ENCODE data around the gene LAMA3.

LAMA3 gene

DNA sequence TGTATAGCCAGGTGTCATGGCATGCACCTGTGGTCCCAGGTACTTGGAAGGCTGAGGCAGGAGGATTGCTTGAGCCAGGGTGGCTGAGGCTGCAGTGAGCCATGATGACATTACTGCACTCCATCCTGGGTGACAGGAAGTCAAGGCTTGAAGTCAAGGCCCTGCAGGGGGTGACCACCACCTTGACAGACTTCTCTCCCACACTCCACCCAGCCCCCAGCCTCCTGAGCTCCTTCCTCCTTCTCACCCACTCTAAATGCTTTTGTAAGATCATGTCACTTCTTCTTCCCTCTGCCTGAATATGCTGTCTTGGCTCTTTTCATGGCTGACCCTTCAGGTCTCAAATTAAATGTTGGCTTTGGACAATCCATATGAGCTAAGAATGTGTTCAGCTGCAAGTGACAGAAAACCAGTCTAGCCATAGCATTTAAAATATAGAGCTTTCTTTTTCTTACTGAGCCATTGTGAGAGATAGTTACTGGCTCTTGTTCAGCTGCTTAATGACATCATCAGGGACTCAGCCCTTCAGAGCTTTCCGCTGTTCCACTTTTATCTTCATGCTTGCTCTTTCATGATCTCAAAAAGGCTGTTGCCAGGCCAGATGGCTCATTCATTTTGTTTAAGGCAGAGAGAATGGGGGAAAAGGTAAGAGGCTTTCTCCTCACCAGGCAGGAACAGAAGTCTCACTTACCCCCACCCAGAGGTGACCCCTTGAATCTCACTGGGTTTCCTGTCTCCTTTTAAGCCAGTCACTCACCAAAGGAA is 288.6 kb downstream of the LAMA3 start:
- no peak for DNase-seq

DNA sequence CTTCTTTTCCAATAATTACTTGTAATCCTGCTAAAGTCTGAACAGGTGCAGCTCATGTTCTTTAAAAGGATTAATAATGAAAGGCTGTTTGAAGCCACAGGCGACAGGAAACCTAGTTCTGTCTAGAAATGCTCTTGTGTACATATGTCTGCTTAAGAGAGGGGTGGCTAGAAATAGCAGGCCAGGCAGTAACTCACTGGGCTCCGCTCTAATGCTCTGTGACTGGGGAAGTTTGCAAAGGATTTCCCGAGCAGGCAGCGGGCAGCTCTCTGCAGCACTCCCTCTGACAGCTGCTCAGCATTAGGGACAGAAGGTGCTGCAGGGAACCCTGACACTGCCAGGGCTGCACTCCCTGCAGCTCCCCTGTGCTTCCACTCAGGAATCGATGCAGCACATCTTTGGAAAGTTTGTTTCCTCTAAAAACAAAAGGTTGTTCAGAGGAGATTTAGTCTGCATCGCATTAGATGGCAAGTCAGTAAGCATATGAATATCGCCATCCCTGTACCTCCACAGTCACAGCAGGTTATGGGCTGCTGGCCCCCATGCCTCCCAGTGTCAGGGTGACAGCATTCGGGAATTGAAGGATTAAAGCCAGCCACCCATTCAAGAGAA is 292.2 kb downstream of the LAMA3 start:
- no peak for DNase-seq

DNA sequence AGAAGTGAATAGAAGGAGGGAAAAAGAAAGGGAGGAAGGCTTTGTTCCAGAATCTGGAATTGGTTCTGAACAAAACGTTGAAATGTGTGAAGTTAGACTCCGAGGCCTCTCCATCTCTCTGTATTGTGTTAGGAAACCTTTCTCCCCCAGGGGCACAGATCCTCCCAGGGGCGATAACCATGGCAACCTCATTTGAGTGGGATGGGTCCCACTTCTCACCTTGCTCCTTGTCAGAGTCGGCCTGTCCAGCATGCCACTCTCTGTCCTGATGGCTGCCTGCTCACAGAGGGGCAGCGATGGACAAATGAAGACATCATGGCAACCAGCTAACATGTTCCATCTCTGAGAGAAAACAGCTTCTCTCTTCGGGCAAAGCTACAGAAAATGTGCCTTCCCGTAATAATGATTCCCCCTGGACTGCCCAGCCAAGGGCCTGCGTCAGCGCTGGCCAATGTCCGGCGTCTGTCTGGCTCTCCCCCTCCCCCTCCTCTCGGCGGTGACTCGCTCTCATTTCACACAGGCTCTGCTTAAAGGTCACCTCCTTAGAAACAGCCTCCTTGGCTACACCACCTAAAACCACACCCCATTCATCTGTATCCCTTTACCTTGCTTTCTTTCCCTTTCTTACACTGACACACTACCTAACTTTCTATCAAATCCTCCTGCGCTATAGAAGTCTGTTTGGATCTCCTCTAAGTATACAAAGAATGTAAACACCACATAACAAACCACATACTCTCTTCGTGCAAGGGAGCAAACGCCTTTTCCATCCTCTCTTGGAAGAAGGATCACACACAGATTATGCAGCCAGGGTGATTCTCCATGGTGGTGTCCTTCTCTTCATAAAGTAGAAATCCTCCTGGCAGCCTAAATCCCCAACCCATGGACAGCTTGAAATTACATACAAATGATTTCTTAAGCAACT is 293.2 kb downstream of the LAMA3 start:
- peak; percentile 12 for DNase-seq

DNA sequence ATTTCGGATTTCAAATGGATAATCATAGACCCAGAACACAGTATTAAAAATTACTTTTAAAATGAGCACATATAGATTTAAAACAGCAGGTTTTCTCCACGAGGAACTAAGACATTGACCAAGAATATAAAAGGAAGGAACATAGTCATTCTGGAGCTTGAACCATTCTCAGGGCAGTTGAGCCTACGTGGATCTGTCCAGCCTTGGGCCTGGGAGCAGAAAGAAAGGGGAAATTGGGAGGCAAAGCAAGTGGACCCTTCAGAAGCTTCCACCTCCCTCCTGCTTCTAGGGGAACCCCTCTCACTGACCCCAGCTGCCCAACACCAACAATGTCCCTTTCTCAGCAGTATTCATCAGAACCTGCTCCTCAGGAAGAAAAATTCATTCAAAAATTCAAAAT is 293.9 kb downstream of the LAMA3 start:
- DNase-seq, result no peak

DNA sequence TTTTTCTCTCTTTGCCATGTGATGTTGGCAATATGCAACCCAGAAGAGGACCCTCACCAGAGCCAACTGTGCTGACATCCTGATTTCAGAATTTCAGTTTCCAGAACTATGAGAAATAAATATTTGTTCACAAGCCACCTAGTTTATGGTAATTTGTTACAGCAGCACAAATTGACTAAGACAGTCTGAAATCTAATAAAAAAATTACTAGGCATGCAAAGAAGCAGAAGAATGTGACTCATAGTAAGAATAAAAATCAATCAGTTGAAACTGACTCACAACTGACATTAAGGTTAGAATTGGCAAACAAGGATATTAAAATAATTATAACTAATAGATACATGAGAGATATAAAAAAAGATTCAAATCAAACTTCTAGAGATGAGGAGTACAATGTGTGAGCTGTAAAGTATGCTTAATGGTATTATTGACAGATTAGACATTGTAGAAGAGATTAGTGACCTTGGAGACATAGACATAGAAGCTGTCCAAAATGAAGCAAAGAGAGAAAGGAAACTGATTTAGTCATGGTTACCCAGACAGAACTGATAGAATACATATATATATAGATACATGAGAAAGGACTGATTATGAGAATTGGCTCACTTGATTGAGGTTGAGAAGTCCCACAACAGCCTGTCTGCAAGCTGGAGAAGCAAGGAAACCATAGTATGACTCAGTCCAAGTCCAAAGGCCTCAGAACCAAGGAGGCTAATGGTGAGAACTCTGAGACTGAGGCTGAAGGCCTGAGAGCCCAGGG is 297.5 kb downstream of the LAMA3 start:
- DNase-seq, result no peak

DNA sequence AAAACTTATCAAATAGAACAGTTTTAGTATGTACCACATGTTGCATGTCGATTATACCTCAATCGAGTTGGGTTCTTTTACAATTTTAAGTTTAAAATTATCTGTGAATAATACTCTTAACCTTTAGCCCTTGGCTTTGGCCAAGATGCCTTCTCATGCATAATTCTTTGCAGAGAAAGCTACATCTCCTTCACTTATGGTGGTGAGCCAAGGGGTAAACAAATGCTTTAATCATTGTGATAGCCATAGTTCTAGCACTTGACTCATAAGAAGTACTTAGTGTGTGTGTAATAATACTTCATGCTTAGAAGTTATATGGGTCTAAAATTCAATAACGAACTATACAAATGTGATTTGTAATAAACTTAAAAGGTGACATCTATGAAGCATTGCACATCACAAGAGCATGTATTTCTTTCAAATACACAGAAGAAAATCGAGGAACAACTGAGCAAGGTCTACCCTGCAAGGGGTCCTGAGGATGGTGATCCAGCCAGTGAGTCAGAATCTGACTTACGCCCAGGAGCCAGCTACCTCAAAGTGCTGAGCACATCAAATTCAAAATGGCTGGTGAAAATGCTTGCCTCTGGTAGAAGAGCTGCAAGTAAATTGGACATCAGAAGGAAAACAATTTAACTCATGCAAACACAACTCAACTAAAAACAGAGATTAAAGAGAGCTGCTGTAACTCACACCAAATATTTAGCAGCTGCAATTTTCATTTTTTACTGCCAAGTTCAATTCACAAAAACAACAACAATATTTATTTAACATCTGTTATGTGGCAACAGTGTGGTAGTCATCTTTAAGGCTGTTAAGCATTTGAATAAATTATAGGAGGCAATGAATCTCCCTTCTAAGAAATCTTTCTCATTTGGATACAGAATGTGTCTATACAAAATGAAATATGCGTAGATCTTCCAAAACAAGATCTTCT is 301.5 kb downstream of the LAMA3 start:
- DNase-seq, result no peak

DNA sequence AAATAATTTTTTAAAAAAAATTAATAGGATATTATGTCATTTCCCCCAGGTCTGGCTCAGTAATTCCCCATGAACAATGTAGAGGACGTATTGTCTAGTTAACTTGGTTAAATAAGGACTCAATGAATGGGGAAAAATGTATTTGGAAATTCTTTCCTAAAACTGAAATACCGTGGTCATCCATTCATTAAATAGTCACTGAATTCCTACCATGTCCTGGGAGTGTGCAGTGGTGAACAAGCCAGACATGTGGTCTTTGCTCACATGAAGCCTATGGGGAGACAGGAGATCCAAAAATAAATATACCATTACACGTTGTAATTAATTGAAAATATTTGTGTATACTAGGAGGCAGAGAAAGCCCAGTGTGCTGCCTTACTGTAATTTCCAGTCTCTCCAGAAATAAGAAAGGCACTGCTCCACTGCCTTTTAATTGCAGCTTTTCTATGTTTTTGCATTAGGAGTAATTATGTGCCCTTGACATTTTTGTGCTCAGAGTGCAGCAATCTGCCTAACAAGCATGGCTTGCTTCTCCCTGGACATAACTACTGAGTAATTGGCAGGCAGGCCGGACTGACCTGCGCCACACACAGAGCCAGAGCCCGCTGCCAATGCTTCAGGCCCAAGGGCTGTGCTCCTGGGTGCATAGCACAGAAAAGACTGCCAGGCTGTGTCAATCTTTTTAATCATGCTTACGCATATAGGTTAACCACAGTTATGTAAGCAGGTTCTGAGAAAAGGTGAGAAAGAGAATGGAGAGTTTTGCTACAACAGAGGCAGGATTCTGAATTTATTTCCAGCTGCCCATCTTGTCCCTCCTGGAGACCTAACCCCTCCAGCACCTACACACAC is 303.1 kb downstream of the LAMA3 start:
- DNase-seq, result no peak

DNA sequence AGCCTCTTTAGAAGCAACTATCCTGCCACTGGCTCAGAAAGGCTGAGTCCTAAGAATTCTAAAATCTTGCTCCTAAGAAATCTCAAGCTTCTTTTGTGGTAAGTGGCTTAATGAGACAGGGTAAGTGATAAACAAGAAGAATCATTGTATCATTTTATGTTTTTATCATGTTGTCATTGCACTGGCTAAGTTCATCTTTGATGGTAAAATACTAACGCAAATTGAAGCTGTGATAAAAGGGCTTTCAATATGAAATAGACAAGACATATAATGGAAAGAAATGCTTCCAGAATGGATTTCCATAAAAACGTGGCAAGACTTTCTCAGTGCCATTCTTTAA is 303.7 kb downstream of the LAMA3 start:
- no peak for DNase-seq

DNA sequence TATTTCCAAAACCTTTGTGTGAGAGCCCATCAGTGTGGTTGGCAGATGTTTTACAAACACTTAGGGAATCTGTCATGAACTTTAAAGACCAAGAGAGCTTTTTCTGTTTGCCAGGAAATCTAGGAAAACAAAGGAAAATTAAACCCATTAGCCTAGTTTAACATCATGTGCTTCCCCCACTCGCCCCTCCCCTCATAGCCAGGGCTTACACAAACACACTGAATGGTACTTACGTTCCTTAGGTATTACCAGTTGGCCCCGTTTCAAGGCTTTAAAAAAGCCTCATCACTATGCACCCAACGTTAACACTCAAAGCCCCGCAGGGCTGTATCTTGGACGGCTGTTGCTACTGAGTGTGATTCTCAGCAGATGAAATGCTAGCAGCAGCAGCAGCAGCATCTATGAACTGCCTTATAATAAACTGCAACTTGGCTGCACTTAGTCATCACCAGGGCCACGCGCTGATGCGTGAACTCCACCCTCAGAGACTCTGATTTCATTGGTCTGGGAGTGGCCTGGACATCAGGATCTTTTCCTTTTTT is 305.2 kb downstream of the LAMA3 start:
- peak; percentile 2 for DNase-seq

DNA sequence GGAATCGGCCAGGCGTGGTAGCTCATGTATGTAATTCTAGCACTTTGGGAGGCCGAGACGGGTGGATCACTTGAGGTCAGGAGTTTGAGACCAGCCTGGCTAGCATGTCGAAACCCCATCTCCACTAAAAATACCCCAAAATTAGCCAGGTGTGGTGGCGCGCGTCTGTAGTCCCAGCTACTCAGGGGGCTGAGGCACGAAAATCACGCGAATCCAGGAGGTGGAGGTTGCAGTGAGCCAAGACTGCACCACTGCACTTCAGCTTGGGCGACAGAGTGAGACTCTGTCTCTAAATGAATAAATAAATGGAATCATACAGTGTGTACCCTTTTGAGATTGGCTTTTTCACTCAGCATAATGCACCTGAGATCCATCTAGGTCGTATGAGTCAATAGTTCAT is 305.9 kb downstream of the LAMA3 start:
- no peak for DNase-seq

DNA sequence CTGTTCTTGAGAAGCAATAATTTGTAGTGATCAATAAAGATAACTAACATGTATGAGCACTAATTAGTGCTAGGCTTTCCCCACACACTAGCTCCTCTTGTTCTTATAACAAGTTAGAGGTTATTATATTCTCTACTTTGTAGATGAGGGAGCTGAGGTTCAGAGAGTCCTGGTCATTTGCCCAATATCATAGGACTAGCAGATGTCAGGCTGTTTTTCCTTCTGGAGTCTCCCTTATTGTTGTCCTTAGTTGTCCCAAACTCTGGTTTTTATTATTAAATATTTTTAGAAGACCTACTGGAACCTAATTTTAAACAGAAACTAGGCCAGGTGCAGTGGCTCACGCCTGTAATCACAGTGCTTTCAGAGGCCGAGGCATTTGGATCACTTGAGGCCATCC is 308.8 kb downstream of the LAMA3 start:
- DNase-seq, result no peak

DNA sequence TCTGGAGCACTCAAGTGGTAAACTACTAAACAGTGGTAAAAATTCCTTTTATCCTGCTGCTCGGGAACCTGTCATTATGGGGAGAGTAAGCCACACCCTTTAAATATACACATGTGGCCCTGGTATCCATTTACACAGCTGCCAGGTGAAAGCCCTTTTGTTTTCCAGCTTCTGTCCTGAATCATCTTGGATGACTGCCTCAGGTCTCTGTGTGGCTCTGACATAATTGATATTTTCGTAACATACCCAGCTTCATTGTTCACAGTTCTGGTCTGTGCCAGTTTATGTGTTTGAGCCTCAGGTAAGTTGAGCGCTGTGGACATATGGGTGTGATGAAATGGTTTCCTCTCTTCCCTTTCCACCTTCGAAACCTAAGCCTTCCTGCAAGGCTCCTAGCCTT is 309.6 kb downstream of the LAMA3 start:
- no peak for DNase-seq

DNA sequence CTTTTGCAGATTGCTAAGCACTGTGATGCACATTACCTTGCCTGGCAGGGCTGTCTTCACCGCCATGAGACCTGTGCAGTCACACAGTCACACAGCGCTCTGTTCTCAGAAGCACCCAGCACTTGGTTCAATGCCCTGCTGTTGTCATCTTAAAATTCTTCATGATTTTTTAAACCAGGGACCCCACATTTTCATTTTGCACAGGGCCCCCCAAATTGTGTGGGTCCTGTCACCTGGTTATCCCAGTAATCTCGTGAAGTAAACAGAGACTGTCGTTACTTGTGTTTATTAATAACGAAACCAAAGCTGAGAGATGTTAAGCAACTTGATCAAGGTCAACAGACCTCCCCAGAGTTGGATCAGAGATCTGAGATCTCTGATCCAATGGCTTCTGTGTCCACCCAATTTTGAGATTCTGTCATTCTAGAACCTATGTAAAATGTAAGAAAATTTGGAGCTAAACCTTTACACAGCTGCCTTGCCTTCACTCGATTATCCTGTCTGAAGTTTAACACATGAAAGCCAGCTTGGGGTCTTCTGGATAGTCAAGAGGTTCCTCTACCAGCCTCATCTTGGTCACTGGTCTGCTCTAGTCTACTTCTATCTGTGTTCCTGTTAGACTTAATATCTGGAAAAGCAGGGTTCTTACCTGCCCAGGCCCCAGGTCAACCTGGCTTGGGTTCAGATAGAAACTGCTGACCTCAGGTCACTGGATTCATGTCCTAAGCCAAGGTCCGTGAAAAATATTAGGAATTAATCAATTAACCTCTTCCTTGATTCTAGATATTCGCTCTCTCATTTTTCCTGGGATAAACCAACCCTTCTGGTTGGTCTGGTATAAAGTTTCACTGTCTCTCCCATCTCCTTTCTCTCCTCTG is 311.6 kb downstream of the LAMA3 start:
- no peak for DNase-seq

DNA sequence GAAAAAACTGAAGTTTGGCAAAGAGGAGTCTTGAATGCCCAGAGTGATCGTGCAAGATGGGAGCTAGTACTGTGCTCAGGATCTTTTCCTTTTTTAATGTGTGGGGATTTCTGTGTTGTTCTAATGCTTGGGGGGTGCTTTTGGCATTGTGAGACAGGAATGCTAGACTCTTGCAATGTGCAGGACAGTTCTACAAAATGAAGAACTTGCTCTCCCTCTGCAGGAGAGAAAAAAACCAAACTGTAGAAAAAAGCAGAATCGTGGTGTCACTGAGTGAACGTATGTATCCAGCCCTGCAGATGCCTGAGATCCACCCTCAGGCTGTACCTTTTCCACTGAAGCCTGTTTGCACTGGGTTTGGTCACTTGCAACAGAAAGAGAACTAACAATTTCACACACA is 313.2 kb downstream of the LAMA3 start:
- no peak for DNase-seq

DNA sequence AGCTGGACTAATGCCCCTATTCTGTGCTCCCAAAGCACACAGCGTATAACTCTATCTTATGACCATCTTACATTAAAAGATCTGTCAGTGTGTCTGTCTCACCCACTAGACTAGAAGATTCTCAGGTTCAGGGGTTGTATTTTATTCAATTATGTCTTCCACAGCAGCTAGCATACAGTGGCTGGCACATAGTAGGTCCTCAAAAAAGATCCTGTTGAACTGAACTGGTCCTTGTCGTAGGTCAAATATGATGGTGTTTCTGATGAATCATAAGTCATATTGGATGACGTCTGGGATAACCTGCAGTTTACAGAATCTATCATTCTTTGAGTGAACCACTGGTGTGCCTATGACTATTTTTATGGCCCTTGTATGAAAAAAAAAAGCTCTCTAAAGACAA is 314.0 kb downstream of the LAMA3 start:
- no peak for DNase-seq

DNA sequence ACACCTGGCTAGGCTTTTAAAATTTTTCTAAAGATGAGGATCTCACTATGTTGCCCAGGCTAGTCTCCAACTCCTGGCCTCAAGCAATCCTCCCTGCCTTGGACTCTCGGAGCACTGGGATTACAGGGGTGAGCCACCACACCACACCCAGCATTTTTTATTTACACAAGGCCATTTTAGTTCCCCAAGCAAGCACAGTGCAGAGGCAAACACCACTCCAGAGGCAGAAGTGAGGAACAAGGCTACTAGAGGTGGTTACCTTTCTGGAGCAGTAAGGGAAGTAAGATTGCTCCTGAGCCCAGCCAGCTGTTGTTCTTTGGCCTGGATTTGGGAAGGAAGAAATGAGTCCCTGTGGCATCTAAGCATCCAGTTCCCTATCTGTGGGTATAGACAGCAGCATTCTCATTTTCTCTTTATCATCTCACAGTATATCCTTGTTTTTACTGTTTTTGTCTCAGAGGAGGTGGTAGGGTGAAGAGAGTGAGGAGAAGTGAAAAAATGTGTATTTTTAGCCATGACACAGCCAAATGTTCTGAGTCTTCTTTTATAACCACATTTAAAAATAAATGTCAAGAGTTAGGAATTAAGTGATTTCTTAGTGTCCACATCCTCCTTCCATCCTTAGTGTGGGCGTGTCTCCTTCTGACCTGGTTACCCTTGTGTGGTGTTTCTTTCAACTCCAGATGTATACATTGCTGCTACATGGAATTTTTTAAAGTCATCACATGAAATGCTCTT is 314.8 kb downstream of the LAMA3 start:
- DNase-seq, result no peak

All from GOT3 (cell line).